Urothelium cell line (cell line): ENCODE results near the gene CABP4.

Source experiments
- DNase-seq: peaks from one replicate; pipeline ENCODE4 v3.0.0; 2011; ENCODE audit warnings: low spot score, mixed read lengths
- FAIRE-seq: peaks from 2 replicates; lab custom pipeline; 2011; peaks lifted over from hg19 to GRCh38; lab: Jason Lieb, UNC

The CABP4 gene

GRCh38 chr11:67492801-67493547 is 37.8 kb downstream of the CABP4 start:
- FAIRE-seq: no peak

GRCh38 chr11:67493548-67494370 is 38.6 kb downstream of the CABP4 start:
- DNase-seq (no peak), FAIRE-seq (no peak)

More at GRCh38 chr11:67492801-67493547, 37.8 kb downstream of the CABP4 start:
- no peak for DNase-seq

- no peak for DNase-seq
- no peak for FAIRE-seq
Measured at GRCh38 chr11:67494371-67495233, 39.4 kb downstream of the CABP4 start.

- DNase-seq: no peak
- no peak for FAIRE-seq
Measured at GRCh38 chr11:67495234-67496005, 40.3 kb downstream of the CABP4 start.

GRCh38 chr11:67496113-67496512 is 41.0 kb downstream of the CABP4 start:
- no peak for FAIRE-seq
- no peak for DNase-seq

- FAIRE-seq: no peak
- DNase-seq: no peak
Measured at GRCh38 chr11:67497656-67498291, 42.6 kb downstream of the CABP4 start.

GRCh38 chr11:67498544-67498972 is 43.4 kb downstream of the CABP4 start:
- DNase-seq (no peak), FAIRE-seq (no peak)

- DNase-seq (no peak), FAIRE-seq (no peak)
Measured at GRCh38 chr11:67499808-67500483, 44.8 kb downstream of the CABP4 start.

GRCh38 chr11:67500484-67500821 is 45.3 kb downstream of the CABP4 start:
- FAIRE-seq: no peak
- no peak for DNase-seq

- FAIRE-seq (no peak), DNase-seq (no peak)
Measured at GRCh38 chr11:67500831-67501715, 45.9 kb downstream of the CABP4 start.

GRCh38 chr11:67501854-67502253 is 46.7 kb downstream of the CABP4 start:
- DNase-seq (no peak), FAIRE-seq (no peak)

GRCh38 chr11:67502328-67502979 is 47.3 kb downstream of the CABP4 start:
- DNase-seq (no peak), FAIRE-seq (no peak)

- no peak for DNase-seq
- FAIRE-seq: no peak
Measured at GRCh38 chr11:67503119-67504004, 48.2 kb downstream of the CABP4 start.

- FAIRE-seq (no peak), DNase-seq (peak; percentile 57)
Measured at GRCh38 chr11:67504005-67504949, 49.1 kb downstream of the CABP4 start.

- DNase-seq (peak; percentile 82), FAIRE-seq (no peak)
Measured at GRCh38 chr11:67504950-67505581, 49.9 kb downstream of the CABP4 start, which contains the start of gene PITPNM1. Gene PITPNM1 (minus strand): TSS chr11:67505363. CDS start chr11:67504180, 1,183 bp downstream.
